HEK293T (cell line): ENCODE data around the gene DUSP10.

ENCODE experiments used
- ARNT ChIP-seq: fragments of 450-650 bp; IDR thresholded peaks from 2 replicates; pipeline ENCODE4 v1.6.1; 2017; ENCODE audit warnings: mild to moderate bottlenecking
- BHLHE40 ChIP-seq: fragments of 450-650 bp; IDR thresholded peaks from 2 replicates; pipeline ENCODE4 v1.6.1; 2016; ENCODE audit warnings: mild to moderate bottlenecking, moderate library complexity, borderline replicate concordance
- ELF4 ChIP-seq: fragments of 450-650 bp; IDR thresholded peaks from 2 replicates; pipeline ENCODE4 v1.6.1; 2017; ENCODE audit warnings: antibody characterized with exemption
- FOXA1 ChIP-seq: fragments of 450-650 bp; IDR thresholded peaks from 2 replicates; pipeline ENCODE4 v1.6.1; 2016; ENCODE audit warnings: mild to moderate bottlenecking
- FOXK2 ChIP-seq: fragments of 450-650 bp; IDR thresholded peaks from 2 replicates; pipeline ENCODE4 v1.6.1; 2016; ENCODE audit warnings: mild to moderate bottlenecking
- FOXM1 ChIP-seq: fragments of 450-650 bp; IDR thresholded peaks from 2 replicates; pipeline ENCODE4 v1.6.1; 2017; ENCODE audit warnings: mild to moderate bottlenecking, borderline replicate concordance
- L3MBTL2 ChIP-seq: fragments of 450-650 bp; conservative IDR thresholded peaks from 2 replicates; pipeline ENCODE4 v1.6.1; 2016; ENCODE audit warnings: mild to moderate bottlenecking
- LEF1 ChIP-seq: fragments of 450-650 bp; IDR thresholded peaks from 2 replicates; pipeline ENCODE4 v1.6.1; 2017; ENCODE audit warnings: mild to moderate bottlenecking, borderline replicate concordance
- NFRKB ChIP-seq: fragments of 450-650 bp; IDR thresholded peaks from 2 replicates; pipeline ENCODE4 v1.6.1; 2016; ENCODE audit warnings: mild to moderate bottlenecking, moderate library complexity
- SP1 ChIP-seq: fragments of 450-650 bp; IDR thresholded peaks from 2 replicates; pipeline ENCODE4 v1.6.1; 2017
- SUZ12 ChIP-seq: fragments of 450-650 bp; IDR thresholded peaks from 2 replicates; pipeline ENCODE4 v1.6.1; 2016; ENCODE audit warnings: mild to moderate bottlenecking
- TARDBP ChIP-seq: fragments of 450-650 bp; IDR thresholded peaks from 2 replicates; pipeline ENCODE4 v1.6.1; 2016
- ZNF384 ChIP-seq: fragments of 450-650 bp; IDR thresholded peaks from 2 replicates; pipeline ENCODE4 v1.6.1; 2016

- TF ChIP-seq SP1 (no peak), ARNT (no peak), L3MBTL2 (no peak), FOXK2 (no peak), LEF1 (no peak), ELF4 (no peak), NFRKB (no peak), BHLHE40 (no peak), TARDBP (no peak), FOXM1 (no peak), SUZ12 (no peak), FOXA1 (no peak), ZNF384 (no peak)
These were observed 23.3 kb downstream of the DUSP10 start for GRCh38 chr1:221718381-221719277.
